Measurements from ENCODE around the gene SFTPB.

SFTPB gene

DNA sequence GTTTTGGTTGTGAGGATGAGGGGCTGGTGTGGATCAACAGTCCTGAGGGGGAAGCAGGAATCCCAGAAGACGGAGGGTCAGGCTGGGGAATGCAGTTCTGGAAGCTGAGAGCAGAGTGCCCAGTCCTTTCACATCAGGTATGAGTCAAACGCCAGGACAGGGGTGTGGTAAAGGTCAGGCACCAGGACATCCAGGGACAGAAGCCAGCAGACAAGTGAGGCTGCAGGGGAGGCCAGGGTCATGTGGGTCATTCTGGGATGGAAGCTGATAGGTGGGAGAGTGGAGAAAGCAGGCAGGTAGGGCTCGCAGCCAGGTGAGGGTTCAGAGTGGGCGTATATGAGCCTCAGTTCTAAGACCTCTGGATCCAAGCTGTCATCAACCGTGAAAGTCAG lies 13.4 kb upstream of the SFTPB start:
- DNase-seq (ENCODE audit: low spot score), result no peak

GRCh38 chr2:85680707-85681371 lies 12.8 kb upstream of the SFTPB start:
- DNase-seq (ENCODE audit: low spot score), result peak; percentile 12
- no peak overlapping the region for H3K27ac ChIP-seq
- TF ChIP-seq, protein P1, sequence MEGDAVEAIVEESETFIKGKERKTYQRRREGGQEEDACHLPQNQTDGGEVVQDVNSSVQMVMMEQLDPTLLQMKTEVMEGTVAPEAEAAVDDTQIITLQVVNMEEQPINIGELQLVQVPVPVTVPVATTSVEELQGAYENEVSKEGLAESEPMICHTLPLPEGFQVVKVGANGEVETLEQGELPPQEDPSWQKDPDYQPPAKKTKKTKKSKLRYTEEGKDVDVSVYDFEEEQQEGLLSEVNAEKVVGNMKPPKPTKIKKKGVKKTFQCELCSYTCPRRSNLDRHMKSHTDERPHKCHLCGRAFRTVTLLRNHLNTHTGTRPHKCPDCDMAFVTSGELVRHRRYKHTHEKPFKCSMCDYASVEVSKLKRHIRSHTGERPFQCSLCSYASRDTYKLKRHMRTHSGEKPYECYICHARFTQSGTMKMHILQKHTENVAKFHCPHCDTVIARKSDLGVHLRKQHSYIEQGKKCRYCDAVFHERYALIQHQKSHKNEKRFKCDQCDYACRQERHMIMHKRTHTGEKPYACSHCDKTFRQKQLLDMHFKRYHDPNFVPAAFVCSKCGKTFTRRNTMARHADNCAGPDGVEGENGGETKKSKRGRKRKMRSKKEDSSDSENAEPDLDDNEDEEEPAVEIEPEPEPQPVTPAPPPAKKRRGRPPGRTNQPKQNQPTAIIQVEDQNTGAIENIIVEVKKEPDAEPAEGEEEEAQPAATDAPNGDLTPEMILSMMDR (conservative IDR thresholded peaks at IDR 0.05; ENCODE audit: low read depth), result no peak
- ChIA-PET POLR2A (ENCODE audit: low non-redundant PET) (no interaction called here), CTCF (interaction anchor here (0.6 to 1.6 kb wide), 4 partner anchors 26 to 1063 kb away, joined by 4 to 7 read pairs (median 4); no protein-coding TSS in a partner anchor)

More for the DNA sequence above, 13.4 kb upstream of the SFTPB start:
- ChIA-PET CTCF (interaction anchor here (0.6 to 1.6 kb wide), 3 partner anchors 26 to 191 kb away, joined by 4 to 7 read pairs (median 4); no protein-coding TSS in a partner anchor), POLR2A (ENCODE audit: low non-redundant PET) (no interaction called here)
- TF ChIP-seq, protein P1 (conservative IDR thresholded peaks at IDR 0.05; ENCODE audit: low read depth), result no peak
- H3K27ac ChIP-seq, result no peak overlapping the region

GRCh38 chr2:85678794-85679672 lies 11.0 kb upstream of the SFTPB start:
- ChIA-PET POLR2A (ENCODE audit: low non-redundant PET) (interaction anchor here (0.6 kb wide), 1 partner anchor 18 kb away, joined by 3 read pairs; no protein-coding TSS in a partner anchor), CTCF (interaction anchor here (0.6 to 2.0 kb wide), 16 partner anchors 13 to 341 kb away, joined by 3 to 9 read pairs (median 4); no protein-coding TSS in a partner anchor)
- peak overlapping the region; percentile 52 for H3K27ac ChIP-seq
- peak; percentile 91 for DNase-seq (ENCODE audit: low spot score)
- TF ChIP-seq, protein P1 (conservative IDR thresholded peaks at IDR 0.05; ENCODE audit: low read depth), result peak; percentile 99

- no peak for DNase-seq (ENCODE audit: low spot score)
- TF ChIP-seq, protein P1 (conservative IDR thresholded peaks at IDR 0.05; ENCODE audit: low read depth), result no peak
- H3K27ac ChIP-seq, result peak overlapping the region; percentile 52
- ChIA-PET POLR2A (ENCODE audit: low non-redundant PET) (interaction anchor here (0.6 kb wide), 1 partner anchor 17 kb away, joined by 3 read pairs; no protein-coding TSS in a partner anchor), CTCF (interaction anchor here (0.6 to 2.0 kb wide), 8 partner anchors 20 to 73 kb away, joined by 3 to 9 read pairs (median 4); no protein-coding TSS in a partner anchor)
These were observed 10.4 kb upstream of the SFTPB start for GRCh38 chr2:85678377-85678776.

GRCh38 chr2:85675866-85676548 lies 8.0 kb upstream of the SFTPB start:
- no peak for DNase-seq (ENCODE audit: low spot score)
- POLR2A ChIA-PET (ENCODE audit: low non-redundant PET), result no interaction called here
- TF ChIP-seq, protein P1 (conservative IDR thresholded peaks at IDR 0.05; ENCODE audit: low read depth), result no peak
- H3K27ac ChIP-seq, result no peak overlapping the region
- CTCF ChIA-PET, result interaction anchor here (0.8 kb wide), 1 partner anchor 31 kb away, joined by 4 read pairs; no protein-coding TSS in a partner anchor

DNA sequence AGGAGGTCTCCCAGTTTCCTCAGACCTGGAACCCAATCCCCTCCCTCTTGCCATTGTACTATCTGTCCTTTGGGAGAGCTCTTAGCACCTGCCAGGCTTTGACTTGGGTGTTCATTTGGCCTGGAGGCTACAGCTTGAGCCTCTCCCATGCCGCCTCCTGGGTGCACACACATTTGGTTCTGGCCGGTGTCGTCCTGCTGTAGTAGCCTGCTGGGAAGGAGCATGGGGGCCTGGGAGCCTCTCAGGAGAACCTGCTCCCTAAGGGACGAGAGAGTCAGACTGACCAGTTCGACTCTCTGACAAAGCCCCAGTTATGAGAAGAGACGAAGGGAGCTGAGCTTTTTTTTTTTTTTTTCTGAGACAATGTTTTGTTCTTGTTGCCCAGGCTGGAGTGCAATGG lies 7.4 kb upstream of the SFTPB start:
- no peak for DNase-seq (ENCODE audit: low spot score)
- ChIA-PET POLR2A (ENCODE audit: low non-redundant PET) (no interaction called here), CTCF (interaction anchor here (0.8 kb wide), 1 partner anchor 32 kb away, joined by 4 read pairs; no protein-coding TSS in a partner anchor)
- TF ChIP-seq, protein P1 (conservative IDR thresholded peaks at IDR 0.05; ENCODE audit: low read depth), result no peak
- no peak overlapping the region for H3K27ac ChIP-seq

All from RWPE1 (cell line).